Neural cell (in vitro differentiated cells): Measurements from ENCODE around the gene TNNT3. TPM values are rescaled to one million over a fixed set of nuclear protein-coding genes. Genes with fewer than 3 reads are reported as not detected.

Experiments
- H2AFZ ChIP-seq: fragments of 200-600, 300-800 bp; sonication (generic), shearing (Covaris generic); 2 replicates; pipeline ENCODE4 v1.6.0; 2014; ENCODE audit warnings: low read depth, mild to moderate bottlenecking, antibody characterized with exemption, low read length, moderate library complexity
- H3F3A ChIP-seq: fragments of 200-600 bp; shearing (Covaris generic); 2 replicates; pipeline ENCODE4 v1.6.1; 2016; ENCODE audit warnings: mild to moderate bottlenecking, moderate library complexity, mixed read lengths, antibody characterized with exemption, low read length; ENCODE audit not compliant: insufficient read depth, poor library complexity, severe bottlenecking
- H3K27ac ChIP-seq: fragments of 200-600, 300-800 bp; sonication (generic), shearing (Covaris generic); 2 replicates; pipeline ENCODE4 v1.5.1; 2014; ENCODE audit warnings: mild to moderate bottlenecking, low read length, moderate library complexity
- H3K27me3 ChIP-seq: fragments of 300-800, 200-600 bp; sonication (generic), shearing (Covaris generic); 2 replicates; pipeline ENCODE4 v1.6.0; 2014; ENCODE audit warnings: mild to moderate bottlenecking, low read depth, low read length, moderate library complexity; ENCODE audit not compliant: insufficient read depth
- H3K36me3 ChIP-seq: fragments of 300-800, 200-600 bp; sonication (generic), shearing (Covaris generic); 2 replicates; pipeline ENCODE4 v1.5.1; 2014; ENCODE audit warnings: mild to moderate bottlenecking, antibody characterized with exemption, low read length, moderate library complexity; ENCODE audit not compliant: insufficient read depth
- H3K4me2 ChIP-seq: fragments of 300-800, 200-600 bp; sonication (generic), shearing (Covaris generic); 2 replicates; pipeline ENCODE4 v1.6.0; 2014; ENCODE audit warnings: mild to moderate bottlenecking, low read length
- H3K4me3 ChIP-seq: fragments of 300-800, 200-600 bp; sonication (generic), shearing (Covaris generic); 2 replicates; pipeline ENCODE4 v1.5.1; 2014; ENCODE audit warnings: mild to moderate bottlenecking, low read length, moderate library complexity
- H3K79me2 ChIP-seq: fragments of 200-600 bp; shearing (Covaris generic); replicated peaks from 2 replicates; pipeline ENCODE4 v1.6.0; 2014; ENCODE audit warnings: mild to moderate bottlenecking, low read length, moderate library complexity; ENCODE audit not compliant: insufficient read depth
- H3K9ac ChIP-seq: fragments of 300-800, 200-600 bp; sonication (generic), shearing (Covaris generic); 2 replicates; pipeline ENCODE4 v1.6.1; 2016; ENCODE audit warnings: mild to moderate bottlenecking, low read length, mixed read lengths
- H3K9me2 ChIP-seq: fragments of 200-600 bp; shearing (Covaris generic); 2 replicates; pipeline ENCODE4 v1.6.1; 2016; ENCODE audit warnings: mild to moderate bottlenecking, low read length, mixed read lengths; ENCODE audit not compliant: insufficient read depth
- H3K9me3 ChIP-seq: fragments of 200-600, 300-800 bp; sonication (generic), shearing (Covaris generic); 2 replicates; pipeline ENCODE4 v1.6.1; 2016; ENCODE audit warnings: mild to moderate bottlenecking, mixed run types, low read length, moderate library complexity, mixed read lengths
- H4K20me1 ChIP-seq: fragments of 200-600 bp; shearing (Covaris generic); 2 replicates; pipeline ENCODE4 v1.6.1; 2016; ENCODE audit warnings: mild to moderate bottlenecking, mixed run types; ENCODE audit not compliant: insufficient read depth
- EP300 ChIP-seq: fragments of 450-650 bp; conservative IDR thresholded peaks from 2 replicates; pipeline ENCODE4 v1.6.1; 2014; ENCODE audit warnings: antibody characterized with exemption, mild to moderate bottlenecking, moderate library complexity; ENCODE audit not compliant: poor library complexity, severe bottlenecking
- EZH2 ChIP-seq: fragments of 200-600, 300-800 bp; shearing (Covaris generic), sonication (generic); IDR thresholded peaks from 2 replicates; pipeline ENCODE4 v1.6.1; 2014; ENCODE audit warnings: antibody characterized with exemption, low read length, borderline replicate concordance, mild to moderate bottlenecking; ENCODE audit not compliant: insufficient read depth, poor library complexity, severe bottlenecking
- MXI1 ChIP-seq: fragments of 450-650 bp; conservative IDR thresholded peaks from 2 replicates; pipeline ENCODE4 v1.6.1; 2014; ENCODE audit warnings: antibody characterized with exemption, mild to moderate bottlenecking; ENCODE audit not compliant: poor library complexity, severe bottlenecking
- POLR2AphosphoS5 ChIP-seq: IDR thresholded peaks from 2 replicates; pipeline ENCODE4 v1.6.1; 2012
- RAD21 ChIP-seq: fragments of 450-650 bp; conservative IDR thresholded peaks from 2 replicates; pipeline ENCODE4 v1.6.1; 2014; ENCODE audit warnings: antibody characterized with exemption, mild to moderate bottlenecking, moderate library complexity
- SMC3 ChIP-seq: fragments of 450-650 bp; conservative IDR thresholded peaks from 2 replicates; pipeline ENCODE4 v1.6.1; 2014; ENCODE audit warnings: antibody characterized with exemption, mild to moderate bottlenecking, moderate library complexity; ENCODE audit not compliant: poor library complexity
- TAF1 ChIP-seq: IDR thresholded peaks from 2 replicates; pipeline ENCODE4 v1.6.1; 2012; ENCODE audit warnings: low read depth
- polyA plus RNA-seq: library from polyadenylated mRNA; depleted of rRNA; stranded (reverse); fragments of >200 nt; gene quantifications from 2 replicates; pipeline ENCODE4 v1.2.3, GENCODE V29; 2014
- TF ChIP-seq, protein P1 (sequence below): IDR thresholded peaks from 2 replicates; pipeline ENCODE4 v1.6.1; 2012; ENCODE audit warnings: borderline replicate concordance
- TF ChIP-seq, protein P2 (sequence below): fragments of 450-650 bp; IDR thresholded peaks from 2 replicates; pipeline ENCODE4 v1.5.1; 2014; ENCODE audit warnings: antibody characterized with exemption, mild to moderate bottlenecking, moderate library complexity; ENCODE audit not compliant: poor library complexity, severe bottlenecking

TNNT3 gene
- polyA plus RNA-seq, 1 donor from 2014 or later = not detected

DNA sequence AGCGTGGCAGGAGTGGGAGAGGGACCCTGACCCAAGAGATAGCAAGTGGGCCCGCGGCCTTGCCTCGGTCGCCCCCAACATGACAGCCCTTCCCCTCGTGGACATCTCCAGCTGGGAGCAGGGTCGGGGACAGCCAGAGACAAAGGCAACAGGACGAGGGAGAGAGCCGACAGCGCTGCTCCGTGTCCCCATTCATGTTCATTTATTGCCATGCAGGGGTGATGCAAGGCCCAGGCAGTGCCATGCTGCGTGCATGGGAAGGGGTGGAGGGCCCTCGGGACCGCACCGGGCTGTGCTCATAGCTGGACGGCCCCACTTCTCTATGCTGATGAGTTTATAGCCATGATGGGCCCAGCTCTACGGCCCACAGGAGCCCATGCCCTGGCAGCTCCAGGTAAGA, 40.3 kb downstream of the TNNT3 start:
- TF ChIP-seq, protein P1, sequence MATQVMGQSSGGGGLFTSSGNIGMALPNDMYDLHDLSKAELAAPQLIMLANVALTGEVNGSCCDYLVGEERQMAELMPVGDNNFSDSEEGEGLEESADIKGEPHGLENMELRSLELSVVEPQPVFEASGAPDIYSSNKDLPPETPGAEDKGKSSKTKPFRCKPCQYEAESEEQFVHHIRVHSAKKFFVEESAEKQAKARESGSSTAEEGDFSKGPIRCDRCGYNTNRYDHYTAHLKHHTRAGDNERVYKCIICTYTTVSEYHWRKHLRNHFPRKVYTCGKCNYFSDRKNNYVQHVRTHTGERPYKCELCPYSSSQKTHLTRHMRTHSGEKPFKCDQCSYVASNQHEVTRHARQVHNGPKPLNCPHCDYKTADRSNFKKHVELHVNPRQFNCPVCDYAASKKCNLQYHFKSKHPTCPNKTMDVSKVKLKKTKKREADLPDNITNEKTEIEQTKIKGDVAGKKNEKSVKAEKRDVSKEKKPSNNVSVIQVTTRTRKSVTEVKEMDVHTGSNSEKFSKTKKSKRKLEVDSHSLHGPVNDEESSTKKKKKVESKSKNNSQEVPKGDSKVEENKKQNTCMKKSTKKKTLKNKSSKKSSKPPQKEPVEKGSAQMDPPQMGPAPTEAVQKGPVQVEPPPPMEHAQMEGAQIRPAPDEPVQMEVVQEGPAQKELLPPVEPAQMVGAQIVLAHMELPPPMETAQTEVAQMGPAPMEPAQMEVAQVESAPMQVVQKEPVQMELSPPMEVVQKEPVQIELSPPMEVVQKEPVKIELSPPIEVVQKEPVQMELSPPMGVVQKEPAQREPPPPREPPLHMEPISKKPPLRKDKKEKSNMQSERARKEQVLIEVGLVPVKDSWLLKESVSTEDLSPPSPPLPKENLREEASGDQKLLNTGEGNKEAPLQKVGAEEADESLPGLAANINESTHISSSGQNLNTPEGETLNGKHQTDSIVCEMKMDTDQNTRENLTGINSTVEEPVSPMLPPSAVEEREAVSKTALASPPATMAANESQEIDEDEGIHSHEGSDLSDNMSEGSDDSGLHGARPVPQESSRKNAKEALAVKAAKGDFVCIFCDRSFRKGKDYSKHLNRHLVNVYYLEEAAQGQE = no peak
- TF ChIP-seq RAD21 = no peak
- TF ChIP-seq SMC3 = no peak
- TF ChIP-seq TAF1 = no peak
- TF ChIP-seq, protein P2, sequence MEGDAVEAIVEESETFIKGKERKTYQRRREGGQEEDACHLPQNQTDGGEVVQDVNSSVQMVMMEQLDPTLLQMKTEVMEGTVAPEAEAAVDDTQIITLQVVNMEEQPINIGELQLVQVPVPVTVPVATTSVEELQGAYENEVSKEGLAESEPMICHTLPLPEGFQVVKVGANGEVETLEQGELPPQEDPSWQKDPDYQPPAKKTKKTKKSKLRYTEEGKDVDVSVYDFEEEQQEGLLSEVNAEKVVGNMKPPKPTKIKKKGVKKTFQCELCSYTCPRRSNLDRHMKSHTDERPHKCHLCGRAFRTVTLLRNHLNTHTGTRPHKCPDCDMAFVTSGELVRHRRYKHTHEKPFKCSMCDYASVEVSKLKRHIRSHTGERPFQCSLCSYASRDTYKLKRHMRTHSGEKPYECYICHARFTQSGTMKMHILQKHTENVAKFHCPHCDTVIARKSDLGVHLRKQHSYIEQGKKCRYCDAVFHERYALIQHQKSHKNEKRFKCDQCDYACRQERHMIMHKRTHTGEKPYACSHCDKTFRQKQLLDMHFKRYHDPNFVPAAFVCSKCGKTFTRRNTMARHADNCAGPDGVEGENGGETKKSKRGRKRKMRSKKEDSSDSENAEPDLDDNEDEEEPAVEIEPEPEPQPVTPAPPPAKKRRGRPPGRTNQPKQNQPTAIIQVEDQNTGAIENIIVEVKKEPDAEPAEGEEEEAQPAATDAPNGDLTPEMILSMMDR = no peak
- TF ChIP-seq EP300 = no peak
- no peak for TF ChIP-seq POLR2AphosphoS5
- TF ChIP-seq MXI1 = no peak
- no peak for TF ChIP-seq EZH2
- Histone ChIP-seq H3K79me2 (no peaks in the 10 kb centered on the region), H3K4me3 (no peak overlapping the region), H3K27ac (no peak overlapping the region), H3F3A (no peaks in the 10 kb centered on the region), H3K4me2 (no peak overlapping the region), H2AFZ (no peak overlapping the region), H3K9ac (no peak overlapping the region), H3K9me3 (no peaks in the 10 kb centered on the region), H3K9me2 (no peaks in the 10 kb centered on the region), H4K20me1 (no peaks in the 10 kb centered on the region), H3K36me3 (no peaks in the 10 kb centered on the region), H3K27me3 (no peaks in the 10 kb centered on the region)

DNA sequence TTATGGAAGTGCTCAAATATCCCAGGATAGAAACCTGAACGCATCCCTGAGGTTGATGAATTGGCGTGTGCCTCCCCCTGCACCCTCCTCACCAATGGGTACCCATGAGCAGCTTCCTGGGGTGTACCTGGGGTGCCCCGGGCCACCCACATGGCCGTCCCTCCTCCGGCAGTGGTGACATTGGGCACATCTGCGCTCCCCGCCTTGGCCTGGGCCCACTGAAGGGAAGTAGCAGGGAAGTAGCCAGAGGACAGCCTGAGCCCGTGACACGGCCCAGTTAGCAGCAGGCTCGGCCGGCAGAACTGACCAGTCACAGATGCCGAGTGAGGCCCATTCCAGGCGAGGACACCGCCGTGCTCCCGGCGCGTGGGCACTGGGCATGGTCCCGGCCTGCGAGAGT, 44.4 kb downstream of the TNNT3 start:
- no peak overlapping the region for H3K4me3 ChIP-seq
- no peak overlapping the region for H3K9ac ChIP-seq
- no peak overlapping the region for H3K4me2 ChIP-seq
- no peaks in the 10 kb centered on the region for H4K20me1 ChIP-seq
- H3F3A ChIP-seq = no peaks in the 10 kb centered on the region
- H3K36me3 ChIP-seq = no peaks in the 10 kb centered on the region
- no peak overlapping the region for H2AFZ ChIP-seq
- H3K9me2 ChIP-seq = no peaks in the 10 kb centered on the region
- no peaks in the 10 kb centered on the region for H3K9me3 ChIP-seq
- H3K27ac ChIP-seq = no peak overlapping the region
- no peak for TF ChIP-seq EP300
- no peak for TF ChIP-seq EZH2
- TF ChIP-seq POLR2AphosphoS5 = no peak
- TF ChIP-seq TAF1 = no peak
- TF ChIP-seq SMC3 = no peak
- TF ChIP-seq MXI1 = no peak
- TF ChIP-seq, protein P1 = no peak
- TF ChIP-seq RAD21 = no peak
- no peaks in the 10 kb centered on the region for H3K79me2 ChIP-seq
- H3K27me3 ChIP-seq = no peaks in the 10 kb centered on the region
